ENCODE measurements around the gene EFHC2. TPM values are rescaled to one million over a fixed set of nuclear protein-coding genes. Genes with fewer than 3 reads are reported as not detected.

The EFHC2 gene
- polyA plus RNA-seq, 1 donor from 2014 or later: 0.22 TPM

- no peaks in the 10 kb centered on the region for H3K27me3 ChIP-seq (ENCODE audit: insufficient read depth, low read depth, low read length)
- no peaks in the 10 kb centered on the region for H3K9me3 ChIP-seq (ENCODE audit: low read length)
- H3K4me2 ChIP-seq (ENCODE audit: low read length): no peak overlapping the region
- no peak overlapping the region for H3K27ac ChIP-seq (ENCODE audit: low read length)
- TF ChIP-seq SMC3 (conservative IDR thresholded peaks at IDR 0.05; ENCODE audit: poor library complexity) (no peak), TAF1 (IDR thresholded peaks at IDR 0.05; ENCODE audit: low read depth) (no peak), MXI1 (conservative IDR thresholded peaks at IDR 0.05; ENCODE audit: poor library complexity, severe bottlenecking) (no peak), RAD21 (conservative IDR thresholded peaks at IDR 0.05) (no peak), CTCF (IDR thresholded peaks at IDR 0.05; ENCODE audit: poor library complexity, severe bottlenecking) (no peak), REST (IDR thresholded peaks at IDR 0.05; ENCODE audit: borderline replicate concordance) (no peak), EP300 (conservative IDR thresholded peaks at IDR 0.05; ENCODE audit: poor library complexity, severe bottlenecking) (no peak), EZH2 (IDR thresholded peaks at IDR 0.05; ENCODE audit: borderline replicate concordance, insufficient read depth, low read length, poor library complexity, severe bottlenecking) (no peak), POLR2AphosphoS5 (IDR thresholded peaks at IDR 0.05) (no peak)
- H3K4me3 ChIP-seq (ENCODE audit: low read length): no peak overlapping the region
- H3K79me2 ChIP-seq (replicated peaks; ENCODE audit: insufficient read depth, low read length): no peaks in the 10 kb centered on the region
- no peaks in the 10 kb centered on the region for H3K9me2 ChIP-seq (ENCODE audit: insufficient read depth, low read length)
- H4K20me1 ChIP-seq (ENCODE audit: insufficient read depth): no peaks in the 10 kb centered on the region
- no peaks in the 10 kb centered on the region for H3F3A ChIP-seq (ENCODE audit: insufficient read depth, low read length, poor library complexity, severe bottlenecking)
- H3K9ac ChIP-seq (ENCODE audit: low read length): no peak overlapping the region
- no peak overlapping the region for H2AFZ ChIP-seq (ENCODE audit: low read depth, low read length)
- H3K36me3 ChIP-seq (ENCODE audit: insufficient read depth, low read length): no peaks in the 10 kb centered on the region
Measured at GRCh38 chrX:44344194-44344593, 722 bp upstream of the EFHC2 start.

- Histone ChIP-seq H2AFZ (ENCODE audit: low read depth, low read length) (no peak overlapping the region), H3K27ac (ENCODE audit: low read length) (no peak overlapping the region), H3K4me2 (ENCODE audit: low read length) (no peak overlapping the region), H3K36me3 (ENCODE audit: insufficient read depth, low read length) (no peaks in the 10 kb centered on the region), H3K4me3 (ENCODE audit: low read length) (no peak overlapping the region), H3K9ac (ENCODE audit: low read length) (no peak overlapping the region), H3F3A (ENCODE audit: insufficient read depth, low read length, poor library complexity, severe bottlenecking) (no peaks in the 10 kb centered on the region), H4K20me1 (ENCODE audit: insufficient read depth) (no peaks in the 10 kb centered on the region), H3K9me2 (ENCODE audit: insufficient read depth, low read length) (no peaks in the 10 kb centered on the region), H3K9me3 (ENCODE audit: low read length) (no peaks in the 10 kb centered on the region), H3K79me2 (replicated peaks; ENCODE audit: insufficient read depth, low read length) (no peaks in the 10 kb centered on the region), H3K27me3 (ENCODE audit: insufficient read depth, low read depth, low read length) (no peaks in the 10 kb centered on the region)
- TF ChIP-seq SMC3 (conservative IDR thresholded peaks at IDR 0.05; ENCODE audit: poor library complexity) (no peak), MXI1 (conservative IDR thresholded peaks at IDR 0.05; ENCODE audit: poor library complexity, severe bottlenecking) (no peak), POLR2AphosphoS5 (IDR thresholded peaks at IDR 0.05) (no peak), EP300 (conservative IDR thresholded peaks at IDR 0.05; ENCODE audit: poor library complexity, severe bottlenecking) (no peak), CTCF (IDR thresholded peaks at IDR 0.05; ENCODE audit: poor library complexity, severe bottlenecking) (no peak), TAF1 (IDR thresholded peaks at IDR 0.05; ENCODE audit: low read depth) (no peak), REST (IDR thresholded peaks at IDR 0.05; ENCODE audit: borderline replicate concordance) (no peak), RAD21 (conservative IDR thresholded peaks at IDR 0.05) (no peak), EZH2 (IDR thresholded peaks at IDR 0.05; ENCODE audit: borderline replicate concordance, insufficient read depth, low read length, poor library complexity, severe bottlenecking) (no peak)
Measured at GRCh38 chrX:44342866-44343265, 606 bp downstream of the EFHC2 start.
